RKO (cell line): ENCODE measurements around the gene KRTAP5-6.
A peak's percentile ranks its signal among the peaks of the same experiment; 100 is the strongest.

Experiments
- DNase-seq: peaks from one replicate; pipeline ENCODE4 v3.0.0-alpha.2; 2016; ENCODE audit warnings: low spot score

The KRTAP5-6 gene, protein sequence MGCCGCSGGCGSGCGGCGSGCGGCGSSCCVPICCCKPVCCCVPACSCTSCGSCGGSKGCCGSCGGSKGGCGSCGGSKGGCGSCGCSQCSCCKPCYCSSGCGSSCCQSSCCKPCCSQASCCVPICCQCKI

DNA sequence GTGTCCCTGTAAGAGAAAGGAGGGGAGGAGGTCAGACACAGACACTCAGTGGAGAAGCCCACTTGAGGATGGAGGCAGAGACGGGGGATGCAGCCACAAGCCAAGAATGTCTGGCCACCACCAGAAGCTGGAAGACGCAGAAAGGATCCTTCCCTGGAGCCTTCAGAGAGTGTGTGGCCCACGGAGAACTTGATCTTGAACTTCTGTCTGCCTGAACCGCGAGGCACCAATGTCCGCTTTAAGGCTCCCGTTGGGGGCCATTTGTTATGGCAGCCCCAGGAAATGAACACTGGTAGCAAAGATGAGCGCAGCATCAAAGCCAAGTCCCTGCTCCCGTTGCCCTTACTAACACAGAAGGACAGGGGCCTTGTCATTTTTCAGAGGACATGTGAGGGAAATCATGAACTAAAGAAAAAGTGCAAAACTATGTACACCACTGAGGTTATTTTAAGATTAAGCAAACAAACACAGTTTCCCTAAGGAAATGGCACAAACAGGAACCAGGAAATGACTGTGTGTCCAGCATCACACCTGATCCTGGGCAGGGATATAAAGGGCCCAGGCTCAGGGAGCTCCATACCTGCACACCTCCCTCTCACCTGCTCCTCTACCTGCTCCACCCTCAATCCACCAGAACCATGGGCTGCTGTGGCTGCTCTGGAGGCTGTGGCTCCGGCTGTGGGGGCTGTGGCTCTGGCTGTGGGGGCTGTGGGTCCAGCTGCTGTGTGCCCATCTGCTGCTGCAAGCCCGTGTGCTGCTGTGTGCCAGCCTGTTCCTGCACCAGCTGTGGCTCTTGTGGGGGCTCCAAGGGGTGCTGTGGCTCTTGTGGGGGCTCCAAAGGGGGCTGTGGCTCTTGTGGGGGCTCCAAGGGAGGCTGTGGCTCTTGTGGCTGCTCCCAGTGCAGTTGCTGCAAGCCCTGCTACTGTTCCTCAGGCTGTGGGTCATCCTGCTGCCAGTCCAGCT lies at the start of gene KRTAP5-6:
Gene KRTAP5-6 (plus strand): TSS at position 588 of the 963 bp plus-strand sequence. CDS start 51 bp downstream, at position 639.
- no peak for DNase-seq

DNA sequence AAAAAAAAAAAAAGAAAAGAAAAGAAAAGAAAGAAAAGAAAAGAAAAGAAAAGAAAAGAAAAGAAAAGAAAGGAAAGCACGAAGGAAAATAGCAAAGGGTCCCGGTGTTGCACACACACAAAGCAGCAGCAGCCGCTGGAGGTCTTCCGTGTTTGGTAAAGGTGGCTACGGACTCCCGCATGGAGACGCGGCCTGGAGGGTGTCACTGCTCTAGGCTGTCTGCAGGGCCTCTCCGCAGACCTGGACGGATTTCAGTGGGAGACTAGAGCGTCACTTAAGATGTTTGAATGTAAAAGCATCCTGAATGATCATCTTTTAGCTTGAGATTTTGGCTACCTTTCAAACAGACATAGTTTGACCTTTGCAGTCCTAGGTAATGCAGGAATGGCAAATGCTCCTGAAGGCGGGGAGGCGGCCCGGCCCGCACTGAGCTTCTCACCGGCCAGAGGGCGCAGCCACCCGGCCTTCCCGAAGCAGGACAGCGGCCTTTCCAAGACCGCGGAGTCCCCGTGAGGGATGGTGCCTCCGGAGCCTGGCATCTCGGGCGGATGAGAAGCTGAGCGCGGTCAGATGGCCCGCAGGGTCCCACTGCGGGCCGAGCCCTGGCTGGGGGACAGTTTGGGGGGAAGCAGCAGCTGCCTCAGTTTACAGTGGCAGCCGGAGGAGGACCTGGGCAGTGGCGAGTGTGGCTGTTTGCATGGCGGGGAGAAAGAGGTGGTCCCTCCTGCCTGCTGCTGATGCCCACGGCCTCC lies 48.9 kb upstream of the KRTAP5-6 start:
- DNase-seq = no peak

DNA sequence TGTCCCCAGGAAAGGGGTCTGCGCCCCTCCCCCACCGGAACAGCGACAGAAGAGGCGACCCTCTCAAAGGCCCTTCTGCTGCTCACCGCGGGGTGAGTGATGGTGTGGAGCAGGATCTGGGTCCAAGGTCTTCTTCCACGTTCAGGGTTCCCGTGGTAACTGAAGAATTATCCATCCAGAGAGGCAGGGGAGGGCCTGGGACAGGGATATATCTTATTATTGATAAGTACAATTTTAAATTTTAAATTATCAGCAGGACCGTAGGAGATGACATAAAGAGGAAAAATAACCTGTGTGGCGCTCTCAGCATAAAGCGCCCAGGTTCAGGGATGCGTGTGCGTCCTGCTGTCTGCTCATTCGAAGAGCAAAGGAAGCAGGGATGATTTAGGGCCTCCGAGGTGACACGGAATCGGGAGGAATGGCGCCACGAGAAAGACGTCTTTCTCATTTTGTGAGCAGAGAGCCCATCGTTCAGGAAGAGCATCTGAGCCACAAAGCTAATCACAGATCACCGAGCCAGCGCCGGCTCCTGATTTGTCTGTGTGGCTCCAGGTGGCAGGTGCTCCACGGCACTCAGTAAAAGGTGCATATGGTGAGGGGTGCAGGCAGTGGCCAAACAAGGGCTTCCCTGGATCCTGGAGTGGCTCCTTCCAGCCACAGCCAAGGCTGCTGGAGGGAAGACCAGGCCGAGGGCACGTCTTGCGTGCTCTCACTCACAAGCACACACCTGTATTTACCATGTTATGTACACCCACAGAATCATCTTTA lies 48.2 kb upstream of the KRTAP5-6 start:
- no peak for DNase-seq

DNA sequence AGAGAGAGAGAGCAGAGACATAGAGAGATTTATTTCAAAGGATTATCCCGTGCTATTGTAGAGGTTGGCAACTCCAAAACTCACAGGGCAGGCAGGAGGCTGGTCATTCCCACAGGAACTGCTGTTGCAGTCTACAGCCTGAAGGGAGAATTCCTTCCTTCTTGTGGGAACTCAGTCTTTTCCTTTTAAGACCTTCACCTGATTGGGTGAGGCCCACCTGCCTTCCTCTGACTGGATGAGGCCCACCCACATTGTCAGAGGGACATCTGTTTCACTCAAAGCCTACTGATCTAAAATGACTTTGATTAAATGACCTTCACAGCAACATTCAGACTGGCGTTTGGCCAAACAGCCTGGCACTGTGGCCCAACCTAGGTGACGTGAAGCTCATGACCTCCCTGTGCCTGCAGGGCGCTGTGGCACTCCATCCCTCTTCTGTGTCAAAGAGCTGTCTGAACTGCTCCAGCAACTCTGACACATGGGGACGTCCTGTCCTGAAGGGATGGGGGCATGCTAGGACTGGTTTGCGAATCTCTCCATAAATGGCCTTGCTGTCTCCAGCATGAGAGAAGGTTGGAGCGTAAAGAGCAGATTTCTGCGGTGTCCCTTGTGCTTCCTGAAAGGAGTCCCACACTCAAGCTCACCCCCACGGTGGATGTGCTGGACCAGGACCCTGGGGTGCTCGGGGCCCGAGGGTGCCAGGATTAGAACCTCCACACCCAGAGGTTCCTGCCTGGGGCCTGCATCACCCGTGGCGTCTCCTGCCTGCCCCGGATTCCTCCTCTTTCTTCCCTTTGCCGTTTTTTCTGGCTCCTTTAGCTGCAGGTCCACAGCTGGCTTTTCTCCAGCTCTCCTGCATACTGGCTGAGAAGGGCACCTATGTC lies 46.7 kb upstream of the KRTAP5-6 start:
- no peak for DNase-seq

DNA sequence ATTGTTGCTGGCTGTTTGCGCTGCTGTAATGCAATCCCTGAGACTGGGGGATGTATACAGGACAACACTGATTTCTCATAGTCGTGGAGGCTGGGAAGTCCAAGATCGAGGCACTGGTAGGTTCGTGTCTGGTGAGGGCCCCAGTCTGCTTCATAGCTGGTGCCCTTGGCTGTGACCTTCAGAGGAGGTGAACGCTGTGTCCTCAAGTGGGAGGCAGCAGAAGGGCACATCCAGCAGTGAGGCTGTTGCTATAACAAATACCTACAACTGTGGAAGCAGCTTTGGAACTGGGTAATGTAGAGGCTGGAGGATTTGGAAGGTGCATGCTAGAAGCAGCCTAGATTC lies 46.1 kb upstream of the KRTAP5-6 start:
- DNase-seq = no peak

DNA sequence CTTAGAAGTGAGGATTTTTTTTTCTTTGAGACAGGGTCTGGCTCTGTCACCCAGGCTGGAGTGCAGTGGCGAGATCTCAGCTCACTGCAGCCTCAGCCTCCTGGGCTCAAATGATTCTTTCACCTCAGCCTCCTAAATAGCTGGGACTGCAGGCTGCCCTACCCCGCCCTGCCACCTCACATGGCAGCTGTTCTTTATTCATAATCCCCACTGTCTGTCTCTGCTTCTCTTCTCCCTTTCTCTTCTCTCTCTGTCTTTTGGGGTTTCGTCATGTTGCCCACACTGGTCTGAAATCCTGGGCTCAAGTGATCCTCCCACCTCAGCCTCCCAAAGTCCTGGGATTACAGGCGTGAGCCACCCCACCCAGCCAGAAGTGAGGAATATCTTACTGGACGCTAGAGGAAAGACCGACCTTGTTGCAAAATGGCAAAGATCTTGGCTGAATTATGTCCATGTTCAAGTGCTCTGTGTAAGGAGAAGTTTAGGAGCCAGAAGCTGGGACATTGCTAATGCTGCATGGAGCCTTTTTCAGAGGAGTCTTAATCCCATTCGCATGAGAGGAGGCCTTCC lies 45.5 kb upstream of the KRTAP5-6 start:
- DNase-seq = no peak

DNA sequence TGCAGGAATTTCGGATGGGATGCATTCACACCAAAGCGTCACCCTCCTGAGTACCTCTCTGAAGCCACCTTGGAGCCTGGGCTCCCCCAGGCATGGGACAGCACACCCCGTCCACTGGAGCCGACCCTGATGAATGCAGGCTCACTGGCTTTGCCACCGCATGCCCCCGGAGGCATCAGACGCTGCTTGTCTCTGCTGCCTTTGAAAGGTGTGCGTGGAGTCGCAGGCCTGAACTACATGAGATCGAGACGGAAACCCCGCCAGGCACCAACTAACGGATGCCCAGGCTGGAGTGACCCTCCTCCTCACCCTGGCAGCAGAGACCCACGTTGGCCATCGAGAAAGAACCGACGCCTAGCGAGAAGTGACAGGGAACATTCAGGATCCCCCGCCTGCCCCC lies 45.0 kb upstream of the KRTAP5-6 start:
- no peak for DNase-seq

DNA sequence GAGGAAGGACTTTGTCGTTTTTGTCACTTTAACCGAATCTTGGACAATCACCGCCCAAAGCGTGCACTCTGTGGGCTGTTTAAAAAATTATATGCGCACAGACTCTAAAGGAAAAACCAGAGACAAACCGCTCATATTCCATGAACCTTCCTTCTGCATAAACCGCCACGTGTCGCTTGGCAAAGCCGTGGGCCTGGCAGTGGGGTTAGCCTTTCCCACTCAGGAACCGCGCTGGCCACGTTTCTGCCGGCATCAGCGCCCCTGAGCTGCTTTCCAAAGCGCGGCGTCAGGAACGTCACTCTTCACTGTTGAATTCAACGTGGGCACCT lies 44.6 kb upstream of the KRTAP5-6 start:
- no peak for DNase-seq

DNA sequence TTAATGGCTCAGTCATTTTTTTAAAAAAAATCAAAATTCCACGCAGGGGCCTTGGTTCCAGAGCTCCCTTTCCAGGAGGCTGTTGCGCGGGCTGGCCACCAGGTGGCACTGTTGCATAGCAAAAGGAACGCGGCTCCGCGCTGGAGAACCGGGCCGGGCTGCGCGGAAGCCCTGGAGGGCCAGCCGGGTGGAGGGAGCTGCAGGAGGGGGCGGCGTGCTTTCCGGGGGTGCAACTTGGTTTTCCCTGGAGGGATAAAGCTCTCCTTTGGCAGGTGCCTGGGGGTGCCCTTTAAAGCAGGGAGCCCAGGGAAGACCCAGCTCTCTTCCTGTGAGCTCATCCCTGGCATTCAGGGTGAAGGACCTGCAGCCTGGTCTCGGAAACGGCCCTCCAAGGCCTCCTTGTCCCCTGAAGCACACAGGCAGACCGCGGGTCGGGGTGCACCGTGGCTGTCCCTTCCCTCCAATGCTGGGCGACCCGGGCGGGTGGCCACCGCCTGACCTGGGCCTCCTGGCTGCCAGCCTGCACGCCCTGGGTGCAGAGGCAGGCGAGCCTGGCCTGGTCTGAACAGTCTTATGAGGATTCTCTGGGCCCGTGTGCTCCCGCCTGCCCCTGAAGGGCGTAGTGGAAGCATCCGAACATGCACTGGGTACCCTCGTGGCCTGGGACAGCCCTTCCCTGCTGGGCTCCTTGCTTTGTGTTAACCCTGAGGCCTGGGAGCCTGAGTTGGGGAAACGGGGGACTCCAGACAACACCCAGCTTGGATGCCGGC lies 44.0 kb upstream of the KRTAP5-6 start:
- peak; percentile 60 for DNase-seq

DNA sequence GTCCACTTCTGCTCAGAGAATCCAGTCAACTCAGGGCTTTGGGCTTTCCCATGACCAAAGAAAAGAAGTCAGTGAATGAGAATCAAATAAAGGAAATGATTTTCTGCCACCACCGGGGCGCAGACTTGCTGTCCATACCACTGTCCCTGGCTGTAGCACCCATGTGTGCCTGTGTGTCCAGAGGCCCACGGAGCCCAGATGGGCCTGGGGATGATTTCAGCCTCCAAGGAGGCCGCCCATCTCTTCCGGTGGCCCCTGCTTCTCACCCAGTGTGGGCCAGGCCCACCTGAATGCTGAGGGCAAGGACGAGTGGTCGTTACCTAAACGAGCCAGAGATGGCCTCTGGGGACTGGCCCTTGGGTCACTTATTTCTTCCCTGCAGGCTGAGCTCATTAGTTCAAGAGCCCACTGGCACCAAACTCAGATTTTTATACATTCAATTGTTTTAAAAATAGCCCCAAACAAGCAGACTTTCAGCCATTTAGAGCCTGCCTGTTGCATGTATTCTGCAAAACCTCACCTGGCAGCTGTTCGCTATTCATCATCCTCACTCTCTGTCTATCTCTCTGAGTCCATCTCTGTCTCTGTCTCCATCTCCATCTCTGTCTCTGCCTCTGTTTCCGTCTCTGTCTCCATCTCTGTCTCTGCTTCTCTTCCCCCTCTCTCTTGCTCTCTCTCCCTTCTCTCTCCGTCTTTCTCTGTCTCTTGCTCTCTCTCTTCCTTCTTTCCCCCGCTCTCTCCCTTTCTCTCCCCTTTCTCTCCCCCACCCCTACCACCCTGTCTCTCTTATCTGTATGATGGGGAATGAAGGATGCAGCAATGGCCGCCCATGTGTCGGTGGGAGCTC lies 43.2 kb upstream of the KRTAP5-6 start:
- DNase-seq = no peak

DNA sequence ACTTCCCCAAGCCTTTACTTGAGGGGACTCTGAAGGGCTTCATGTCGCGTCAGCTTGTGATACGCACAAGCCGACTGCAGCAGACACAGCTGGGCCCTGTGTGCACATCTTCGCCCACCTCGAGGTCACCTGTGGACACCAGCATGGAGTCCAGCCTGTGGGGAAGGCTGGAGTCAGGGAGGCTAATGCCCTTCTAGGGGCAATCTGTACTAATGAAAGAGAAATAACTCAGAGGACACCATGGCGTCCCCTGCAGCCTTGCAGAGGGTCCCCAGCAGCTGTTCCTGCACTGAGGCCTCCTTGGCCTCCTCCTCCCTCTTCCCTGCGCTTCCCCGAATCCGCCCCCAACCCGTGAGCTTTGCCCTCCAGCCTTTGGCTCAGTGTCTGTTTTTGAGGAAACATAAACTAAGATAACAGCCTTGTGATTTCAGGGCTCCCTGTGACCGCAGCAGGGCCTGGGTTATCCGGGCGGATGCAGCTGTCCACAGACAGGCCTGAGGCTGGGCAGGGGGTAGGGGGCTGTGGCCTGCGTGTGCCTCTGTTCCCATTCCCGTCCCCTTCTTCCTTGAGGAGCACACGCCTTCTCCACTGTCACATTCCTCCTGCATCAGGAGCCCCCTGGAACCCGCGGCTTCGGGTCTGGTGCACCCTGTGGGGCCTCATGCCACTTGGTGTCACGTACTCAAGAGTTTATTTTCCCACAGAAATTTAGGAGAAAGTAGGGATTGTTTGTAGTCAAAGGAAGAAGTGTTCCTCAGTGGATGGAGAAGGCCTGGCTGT lies 42.4 kb upstream of the KRTAP5-6 start:
- DNase-seq = no peak

DNA sequence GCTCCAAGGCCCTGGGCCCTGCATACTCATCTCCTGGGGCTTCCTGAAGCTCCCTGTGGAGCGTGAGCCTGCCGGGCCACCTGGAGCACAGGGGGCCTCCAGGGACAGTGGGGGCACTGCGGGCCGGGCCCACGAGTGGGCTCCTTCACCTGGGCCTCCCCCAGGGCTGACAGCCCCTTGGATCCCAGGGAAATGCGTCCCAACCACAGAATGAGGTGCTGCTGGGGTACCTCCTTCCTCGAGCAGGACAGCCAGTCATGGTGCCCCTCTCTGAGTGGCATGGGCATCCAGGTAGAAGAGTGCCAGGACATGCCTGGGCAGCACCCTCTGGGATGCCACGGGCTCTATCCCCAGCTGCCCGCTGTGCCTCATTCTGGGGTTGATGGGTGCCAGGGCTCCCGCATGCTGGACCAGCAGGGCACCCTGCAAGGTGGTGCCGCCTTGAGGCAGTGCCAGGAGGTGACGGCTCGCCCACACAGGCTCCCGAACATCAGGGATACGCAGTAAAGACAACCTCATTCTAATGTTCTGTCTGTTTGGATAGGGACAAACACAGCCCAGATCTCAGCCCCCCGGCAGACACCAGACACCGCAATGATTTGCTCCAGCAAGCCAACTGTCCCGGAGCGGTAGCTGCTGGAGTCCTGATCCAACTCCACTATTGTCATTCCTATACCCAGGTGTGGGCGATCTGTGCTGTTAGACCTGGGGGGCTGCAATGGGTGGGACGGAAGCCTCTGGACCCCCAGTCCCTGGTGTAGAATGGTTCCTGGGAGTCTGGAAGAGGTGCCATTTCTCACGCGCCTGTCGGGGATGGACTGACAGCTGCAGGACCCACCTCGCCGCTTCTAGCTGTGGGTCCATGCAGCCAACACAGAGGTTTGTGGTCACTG lies 41.6 kb upstream of the KRTAP5-6 start:
- DNase-seq = no peak

DNA sequence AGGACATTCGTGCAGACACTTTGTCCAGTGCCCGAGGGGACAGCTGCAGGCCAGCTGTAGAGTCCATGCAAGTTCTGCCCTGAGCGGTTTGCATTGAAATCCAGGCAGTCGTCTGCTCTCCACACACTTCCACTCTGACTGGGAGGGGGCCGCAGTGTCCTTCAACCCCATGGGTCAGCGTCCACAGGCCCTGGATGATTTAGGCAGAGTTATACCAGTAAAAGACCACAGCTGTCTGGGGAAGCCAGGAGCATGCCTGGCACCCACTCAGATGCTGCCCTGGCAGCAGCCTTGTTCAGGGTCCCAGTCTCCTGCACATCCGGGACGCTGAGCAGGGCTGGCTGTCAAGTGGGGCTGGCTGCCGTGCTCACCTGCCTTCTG lies 40.9 kb upstream of the KRTAP5-6 start:
- DNase-seq = no peak

DNA sequence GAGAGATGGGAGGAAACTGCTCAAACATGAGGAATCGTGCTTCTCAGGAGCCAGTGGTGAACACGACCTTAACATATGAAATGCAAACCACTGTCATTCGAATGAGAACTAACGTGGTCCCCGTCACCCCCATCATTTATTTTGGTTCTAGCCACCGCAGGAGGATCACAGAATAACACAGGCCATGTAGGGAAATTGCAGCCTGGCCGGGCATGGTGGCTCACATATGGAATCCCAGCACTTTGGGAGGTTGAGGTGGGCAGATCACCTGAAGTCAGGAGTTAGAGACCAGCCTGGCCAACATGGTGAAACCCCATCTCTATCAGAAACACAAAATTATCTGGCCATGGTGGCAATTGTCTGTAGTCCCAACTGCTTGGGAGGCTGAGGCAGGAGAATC lies 40.3 kb upstream of the KRTAP5-6 start:
- no peak for DNase-seq

DNA sequence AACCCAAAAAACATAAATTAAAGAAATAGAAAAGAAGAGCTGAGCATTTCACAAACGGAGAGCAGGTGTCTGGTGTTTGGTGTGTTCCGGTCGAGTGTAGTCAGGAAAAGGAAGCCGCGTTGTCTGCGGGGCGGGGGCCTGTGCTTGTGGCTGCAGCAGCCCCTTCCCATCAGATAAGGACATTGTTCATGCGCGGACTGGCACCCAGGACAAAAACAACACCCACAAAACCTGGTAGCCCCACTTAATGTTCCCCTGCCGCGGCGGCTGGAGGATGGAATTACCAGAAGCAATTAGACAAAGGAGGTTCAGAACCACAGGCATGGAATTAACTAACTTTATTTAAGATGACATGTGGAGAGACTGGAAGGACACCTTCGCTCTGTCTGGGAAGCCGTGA lies 37.5 kb upstream of the KRTAP5-6 start:
- DNase-seq = no peak

DNA sequence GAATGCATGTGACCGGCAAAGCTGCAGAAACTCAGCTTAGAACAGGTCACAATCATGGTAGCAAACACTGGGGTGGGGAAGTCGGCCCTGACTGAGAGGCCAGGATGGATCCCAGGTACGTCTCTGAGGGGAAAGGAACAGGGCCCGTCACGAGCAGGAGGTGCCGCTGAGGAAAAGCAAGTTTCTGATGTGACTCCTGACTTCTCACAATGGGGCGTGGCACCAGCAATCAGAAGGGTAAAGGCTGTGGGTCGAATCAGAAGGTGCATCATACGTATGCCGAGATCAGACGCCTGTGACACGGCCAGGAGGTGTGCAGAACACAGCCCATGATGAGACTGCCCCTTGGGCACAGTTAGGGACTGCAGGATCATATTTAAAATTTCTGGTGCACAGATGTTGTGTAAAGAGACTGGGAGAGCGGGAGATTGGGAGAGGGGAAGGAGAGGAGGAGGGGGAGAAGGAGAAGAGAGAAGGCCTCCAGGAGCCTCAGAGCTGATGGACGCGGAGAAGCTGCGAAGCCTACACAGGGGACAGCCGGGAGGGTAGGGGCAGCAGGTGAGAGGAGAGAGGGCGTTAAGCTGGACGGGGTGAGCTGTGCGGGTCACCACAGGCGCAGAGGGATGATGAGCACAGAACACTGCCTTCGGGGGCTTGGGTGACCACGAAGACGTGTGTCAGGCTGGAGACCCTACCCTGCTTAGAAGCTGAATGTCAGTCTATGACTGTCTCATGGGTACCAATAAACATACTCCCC lies 36.7 kb upstream of the KRTAP5-6 start:
- DNase-seq = no peak
